Activated CD8-positive, alpha-beta T cell treated with anti-CD3 and anti-CD28 coated beads for 36 hours (primary cell): Measurements from ENCODE around the gene ACSBG1. TPM values are rescaled to one million over a fixed set of nuclear protein-coding genes. Genes with fewer than 3 reads are reported as not detected.

ENCODE experiments used
- ATAC-seq: fragments of 200-7000 bp; cut with Tn5 transposase; one replicate; pipeline ENCODE4 v1.10.0; 2021; ENCODE audit warnings: mild to moderate bottlenecking, moderate library complexity
- CTCF ChIA-PET: fragments of 350-600 bp; sonication (Branson Sonifier 250); formaldehyde crosslinking; loops from one replicate; lab custom pipeline; 2021; ENCODE audit warnings: antibody characterized with exemption; lab: Charles Lee
- POLR2A ChIA-PET: fragments of 350-600 bp; sonication (Branson Sonifier 250); formaldehyde crosslinking; loops from one replicate; lab custom pipeline; 2021; ENCODE audit warnings: antibody characterized with exemption; lab: Charles Lee
- DNase-seq: peaks from one replicate; pipeline ENCODE4 v3.0.0-alpha.2; 2020
- H3K27ac Mint-ChIP-seq: one replicate; pipeline ENCODE4 v1.8.0; 2021; ENCODE audit warnings: mild to moderate bottlenecking, mixed read lengths
- H3K27me3 Mint-ChIP-seq: one replicate; pipeline ENCODE4 v1.8.0; 2021; ENCODE audit warnings: mixed read lengths
- H3K36me3 Mint-ChIP-seq: one replicate; pipeline ENCODE4 v1.8.0; 2021; ENCODE audit warnings: low read depth, mixed read lengths
- H3K4me1 Mint-ChIP-seq: one replicate; pipeline ENCODE4 v1.8.0; 2021; ENCODE audit warnings: low read depth, mixed read lengths
- H3K4me3 Mint-ChIP-seq: one replicate; pipeline ENCODE4 v1.8.0; 2021; ENCODE audit warnings: mild to moderate bottlenecking, moderate library complexity, mixed read lengths
- H3K9me3 Mint-ChIP-seq: one replicate; pipeline ENCODE4 v1.8.0; 2021; ENCODE audit warnings: mixed read lengths
- intact Hi-C: fragments of 100-400 bp; cut with micrococcal nuclease; formaldehyde crosslinking; loops from one replicate; pipeline ENCODE4 v1.10.0; 2022
- total RNA-seq, 2 experiments: library from RNA; stranded (reverse); gene quantifications; one replicate each; pipeline ENCODE4 v1.2.3, GENCODE V29; 2021
- TF ChIP-seq, protein P1 (sequence below): fragments of 200-600 bp; IDR thresholded peaks from one replicate; pipeline ENCODE4 v1.8.0; 2022; ENCODE audit warnings: antibody characterized with exemption, mild to moderate bottlenecking

Gene ACSBG1
- total RNA-seq, 2 experiments from 2014 or later, result 0.18 TPM; not detected in 1

DNA sequence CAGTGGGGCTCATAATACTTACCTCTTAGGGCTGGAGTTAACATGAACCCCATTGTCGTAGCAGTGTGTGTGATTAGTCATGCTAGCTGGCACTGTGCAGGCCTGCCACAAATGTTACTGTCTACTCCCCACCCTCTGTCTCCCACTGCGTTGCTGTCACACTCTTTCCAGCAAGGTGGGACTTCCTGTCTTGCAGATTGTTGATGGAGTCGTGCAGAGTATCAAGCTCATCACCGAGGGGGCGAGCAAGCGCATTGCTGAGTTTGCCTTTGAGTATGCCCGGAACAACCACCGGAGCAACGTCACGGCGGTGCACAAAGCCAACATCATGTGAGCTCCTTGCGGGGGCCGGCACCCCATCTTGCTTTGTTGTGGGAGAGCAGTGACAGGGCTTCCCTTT, 72.3 kb downstream of the ACSBG1 start:
- Mint-ChIP-seq H3K36me3 (peaks cover 43% of the 10 kb centered on the region), H3K27me3 (no peaks in the 10 kb centered on the region), H3K4me3 (no peak overlapping the region), H3K27ac (peak overlapping the region; percentile 65), H3K9me3 (no peaks in the 10 kb centered on the region), H3K4me1 (peaks cover 6% of the 10 kb centered on the region)
- CTCF ChIA-PET, result interaction anchor here (0.9 to 2.5 kb wide), 4 partner anchors 10 to 78 kb away, joined by 3 to 12 read pairs (median 3); no protein-coding TSS in a partner anchor
- intact Hi-C loops, result no loop called here
- POLR2A ChIA-PET, result interaction anchor here (0.9 to 1.7 kb wide), 3 partner anchors 12 to 22 kb away, joined by 3 to 6 read pairs (median 3); partner anchors contain the start of gene IDH3A
- peak; percentile 96 for ATAC-seq
- TF ChIP-seq, protein P1, sequence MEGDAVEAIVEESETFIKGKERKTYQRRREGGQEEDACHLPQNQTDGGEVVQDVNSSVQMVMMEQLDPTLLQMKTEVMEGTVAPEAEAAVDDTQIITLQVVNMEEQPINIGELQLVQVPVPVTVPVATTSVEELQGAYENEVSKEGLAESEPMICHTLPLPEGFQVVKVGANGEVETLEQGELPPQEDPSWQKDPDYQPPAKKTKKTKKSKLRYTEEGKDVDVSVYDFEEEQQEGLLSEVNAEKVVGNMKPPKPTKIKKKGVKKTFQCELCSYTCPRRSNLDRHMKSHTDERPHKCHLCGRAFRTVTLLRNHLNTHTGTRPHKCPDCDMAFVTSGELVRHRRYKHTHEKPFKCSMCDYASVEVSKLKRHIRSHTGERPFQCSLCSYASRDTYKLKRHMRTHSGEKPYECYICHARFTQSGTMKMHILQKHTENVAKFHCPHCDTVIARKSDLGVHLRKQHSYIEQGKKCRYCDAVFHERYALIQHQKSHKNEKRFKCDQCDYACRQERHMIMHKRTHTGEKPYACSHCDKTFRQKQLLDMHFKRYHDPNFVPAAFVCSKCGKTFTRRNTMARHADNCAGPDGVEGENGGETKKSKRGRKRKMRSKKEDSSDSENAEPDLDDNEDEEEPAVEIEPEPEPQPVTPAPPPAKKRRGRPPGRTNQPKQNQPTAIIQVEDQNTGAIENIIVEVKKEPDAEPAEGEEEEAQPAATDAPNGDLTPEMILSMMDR, result no peak
- DNase-seq, result peak; percentile 68

DNA sequence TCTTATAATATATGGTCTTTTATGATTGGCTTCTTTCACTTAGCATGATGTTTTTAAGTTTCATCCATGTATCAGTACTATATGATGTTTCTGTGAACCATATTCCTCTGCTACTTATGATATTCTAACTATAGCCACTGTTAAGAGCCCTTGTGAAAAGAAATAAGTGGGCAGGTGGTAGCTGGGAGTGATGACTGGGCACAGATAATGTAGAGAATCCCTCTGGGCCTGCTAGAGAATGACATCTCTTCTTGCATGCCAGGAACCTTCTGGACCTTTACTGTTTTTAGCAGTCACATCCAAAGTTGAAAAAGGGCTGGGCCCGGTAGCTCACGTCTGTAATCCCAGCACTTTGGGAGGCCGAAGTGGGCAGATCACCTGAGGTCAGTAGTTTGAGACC, 75.0 kb downstream of the ACSBG1 start:
- no peaks in the 10 kb centered on the region for H3K27me3 Mint-ChIP-seq
- intact Hi-C loops, result no loop called here
- ChIA-PET POLR2A (interaction anchor here (2.3 kb wide), 1 partner anchor 9 kb away, joined by 13 read pairs; the partner anchor contains the start of gene IDH3A), CTCF (no interaction called here)
- H3K9me3 Mint-ChIP-seq, result no peaks in the 10 kb centered on the region
- peaks cover 25% of the 10 kb centered on the region for H3K36me3 Mint-ChIP-seq
- H3K4me3 Mint-ChIP-seq, result no peak overlapping the region
- TF ChIP-seq, protein P1, result no peak
- ATAC-seq (no peak), DNase-seq (no peak)
- H3K27ac Mint-ChIP-seq, result no peak overlapping the region
- H3K4me1 Mint-ChIP-seq, result no peaks in the 10 kb centered on the region

DNA sequence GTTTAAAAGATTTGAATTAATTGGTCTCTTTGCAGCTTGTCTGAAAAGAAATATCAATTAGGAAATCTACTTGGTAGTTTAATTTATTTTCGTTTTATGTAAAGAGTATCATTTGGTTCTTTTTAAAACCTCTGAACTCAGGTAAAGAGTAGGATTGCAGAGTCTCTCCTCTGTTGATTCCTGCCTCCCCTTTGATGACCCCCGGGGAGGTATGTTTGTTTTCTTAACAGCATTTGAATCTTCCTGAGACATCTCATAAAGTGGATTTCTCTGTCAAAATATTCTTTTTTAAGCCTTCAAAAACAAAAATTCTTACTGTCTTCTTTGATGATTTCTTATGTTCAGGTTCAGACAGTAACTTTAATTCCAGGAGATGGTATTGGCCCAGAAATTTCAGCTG, 77.2 kb downstream of the ACSBG1 start:
- Mint-ChIP-seq H3K9me3 (no peaks in the 10 kb centered on the region), H3K4me1 (peaks cover 11% of the 10 kb centered on the region), H3K36me3 (peaks cover 28% of the 10 kb centered on the region), H3K27ac (no peak overlapping the region), H3K27me3 (no peaks in the 10 kb centered on the region), H3K4me3 (no peak overlapping the region)
- no peak for ATAC-seq
- CTCF ChIA-PET, result interaction anchor here (0.7 to 1.3 kb wide), 3 partner anchors 22 to 38 kb away, joined by 3 read pairs; no protein-coding TSS in a partner anchor
- intact Hi-C loops, result no loop called here
- TF ChIP-seq, protein P1, result no peak
- no peak for DNase-seq
- POLR2A ChIA-PET, result interaction anchor here (1.2 kb wide), 1 partner anchor 10 kb away, joined by 3 read pairs; no protein-coding TSS in a partner anchor

DNA sequence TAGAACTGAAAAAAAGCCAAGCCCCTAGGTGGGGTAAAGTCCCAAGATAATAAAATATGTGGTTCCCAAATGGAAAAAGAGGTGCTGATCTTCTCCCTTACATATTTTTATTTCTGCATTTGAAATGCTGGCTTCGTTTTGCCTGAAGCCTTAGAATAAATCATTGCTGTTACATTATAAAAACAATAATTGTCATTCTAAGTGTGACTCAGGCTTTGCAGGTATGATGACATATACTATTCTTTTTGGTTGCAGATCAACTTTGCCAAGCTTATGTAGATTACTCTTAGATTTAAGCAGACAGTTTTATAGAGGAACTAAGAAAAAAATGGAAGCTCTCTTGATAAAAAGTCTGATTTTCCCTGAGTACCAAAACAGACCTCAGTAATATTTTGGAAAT, 77.7 kb downstream of the ACSBG1 start:
- no peak overlapping the region for H3K27ac Mint-ChIP-seq
- POLR2A ChIA-PET, result interaction anchor here (1.2 to 1.7 kb wide), 2 partner anchors 10 to 17 kb away, joined by 3 read pairs; no protein-coding TSS in a partner anchor

More for the DNA sequence above, 77.7 kb downstream of the ACSBG1 start:
- no peak overlapping the region for H3K4me3 Mint-ChIP-seq
- peaks cover 11% of the 10 kb centered on the region for H3K4me1 Mint-ChIP-seq
- DNase-seq (no peak), ATAC-seq (no peak)
- no peaks in the 10 kb centered on the region for H3K9me3 Mint-ChIP-seq
- no peaks in the 10 kb centered on the region for H3K27me3 Mint-ChIP-seq
- intact Hi-C loops, result no loop called here
- peaks cover 23% of the 10 kb centered on the region for H3K36me3 Mint-ChIP-seq
- CTCF ChIA-PET, result interaction anchor here (0.7 to 1.3 kb wide), 4 partner anchors 22 to 190 kb away, joined by 3 read pairs; no protein-coding TSS in a partner anchor
- TF ChIP-seq, protein P1, result no peak
